Measurements from ENCODE around the gene NSUN2.

- TF ChIP-seq POLR2A (IDR thresholded peaks at IDR 0.05) (no peak), CTCF (IDR thresholded peaks at IDR 0.05) (no peak)
Observed at GRCh38 chr5:6601271-6601670, 31.6 kb downstream of the NSUN2 start.

Data from uterus (tissue), 2 donors.